IMR-90 (cell line): ENCODE data around the gene FAM20B. TPM values are rescaled to one million over a fixed set of nuclear protein-coding genes. Genes with fewer than 3 reads are reported as not detected.

Experiments
- ATAC-seq: fragments of 200-7000 bp; cut with Tn5 transposase; 2 replicates; pipeline ENCODE4 v1.9.1; 2020; ENCODE audit warnings: low read depth, mild to moderate bottlenecking, moderate library complexity
- BruUV-seq: library from RNA; stranded (reverse); fragments of 400-500 nt; replicated peaks from 2 replicates; lab custom pipeline; 2021; lab: Mats Ljungman, UMichigan
- CTCF ChIA-PET: fragments of 300-600 bp; formaldehyde crosslinking; extraction: SDS; loops from one replicate; lab custom pipeline; 2021; ENCODE audit warnings: antibody characterized with exemption; lab: Yijun Ruan, JAX
- POLR2A ChIA-PET: fragments of 300-600 bp; sonication (Branson Sonifier 250); formaldehyde crosslinking; loops from one replicate; lab custom pipeline; 2022; ENCODE audit warnings: antibody characterized with exemption; ENCODE audit not compliant: unreplicated experiment; lab: Charles Lee
- DNase-seq: peaks from one replicate; pipeline ENCODE4 v3.0.0; 2013
- H2AFZ ChIP-seq: replicated peaks from 2 replicates; pipeline ENCODE3; 2013; ENCODE audit warnings: low read length, mild to moderate bottlenecking; ENCODE audit not compliant: poor library complexity
- H2AK5ac ChIP-seq: 2 replicates; pipeline ENCODE4 v1.6.1; 2013; ENCODE audit warnings: low read depth, low read length, inconsistent platforms
- H2AK9ac ChIP-seq: replicated peaks from 2 replicates; pipeline ENCODE3; 2013; ENCODE audit warnings: mild to moderate bottlenecking, low read depth, low read length, moderate library complexity; ENCODE audit not compliant: poor library complexity
- H2BK120ac ChIP-seq: 2 replicates; pipeline ENCODE4 v1.6.1; 2013; ENCODE audit warnings: low read depth, low read length, inconsistent platforms
- H2BK15ac ChIP-seq: 3 replicates; pipeline ENCODE4 v1.6.1; 2013; ENCODE audit warnings: low read depth, low read length, inconsistent platforms
- H2BK20ac ChIP-seq: 2 replicates; pipeline ENCODE4 v1.6.1; 2013; ENCODE audit warnings: low read depth, mild to moderate bottlenecking, inconsistent platforms, low read length, moderate library complexity
- H2BK5ac ChIP-seq: 2 replicates; pipeline ENCODE4 v1.6.1; 2013; ENCODE audit warnings: mild to moderate bottlenecking, low read depth, low read length, inconsistent platforms; ENCODE audit not compliant: poor library complexity, severe bottlenecking
- H3K14ac ChIP-seq: replicated peaks from 2 replicates; pipeline ENCODE4 v1.6.1; 2013; ENCODE audit warnings: low read depth, low read length, inconsistent platforms
- H3K18ac ChIP-seq: 2 replicates; pipeline ENCODE4 v1.6.1; 2013; ENCODE audit warnings: low read depth, low read length, control low read depth
- H3K23ac ChIP-seq: 2 replicates; pipeline ENCODE4 v1.6.1; 2013; ENCODE audit warnings: low read depth, low read length, inconsistent platforms
- H3K27ac ChIP-seq: 2 replicates; pipeline ENCODE4 v1.5.1; 2013; ENCODE audit warnings: mild to moderate bottlenecking, control low read depth, low read length; ENCODE audit not compliant: insufficient read depth
- H3K27me3 ChIP-seq: 2 replicates; pipeline ENCODE4 v1.6.1; 2013; ENCODE audit warnings: low read length; ENCODE audit not compliant: control insufficient read depth, insufficient read depth
- H3K36me3 ChIP-seq: 2 replicates; pipeline ENCODE4 v1.6.1; 2013; ENCODE audit warnings: low read length, mixed read lengths; ENCODE audit not compliant: control insufficient read depth, insufficient read depth
- H3K4ac ChIP-seq: 2 replicates; pipeline ENCODE4 v1.6.1; 2013; ENCODE audit warnings: low read depth, low read length, inconsistent platforms
- H3K4me1 ChIP-seq: 2 replicates; pipeline ENCODE4 v1.6.1; 2013; ENCODE audit warnings: low read length, mixed read lengths; ENCODE audit not compliant: control insufficient read depth, insufficient read depth
- H3K4me2 ChIP-seq: 2 replicates; pipeline ENCODE4 v1.6.1; 2013; ENCODE audit warnings: low read depth, mild to moderate bottlenecking, control low read depth, low read length, moderate library complexity
- H3K4me3 ChIP-seq: 2 replicates; pipeline ENCODE4 v1.5.1; 2013; ENCODE audit warnings: low read depth, mild to moderate bottlenecking, control low read depth, low read length, moderate library complexity; ENCODE audit not compliant: insufficient read depth
- H3K56ac ChIP-seq: 2 replicates; pipeline ENCODE4 v1.6.1; 2013; ENCODE audit warnings: low read length, inconsistent platforms; ENCODE audit not compliant: insufficient read depth; ENCODE audit errors: extremely low read depth
- H3K79me1 ChIP-seq, 2 experiments: 2 replicates each; pipeline ENCODE4 v1.6.1; 2013; ENCODE audit warnings: low read length in 2 of 2, inconsistent platforms in 1 of 2, low read depth in 1 of 2
- H3K9ac ChIP-seq: 2 replicates; pipeline ENCODE4 v1.6.1; 2013; ENCODE audit warnings: low read depth, low read length, control low read depth
- H3K9me1 ChIP-seq: 2 replicates; pipeline ENCODE4 v1.6.1; 2013; ENCODE audit warnings: low read length, inconsistent platforms; ENCODE audit not compliant: insufficient read depth
- H3K9me3 ChIP-seq: 2 replicates; pipeline ENCODE4 v1.6.1; 2013; ENCODE audit warnings: low read length; ENCODE audit not compliant: control insufficient read depth, insufficient read depth
- H4K20me1 ChIP-seq: 2 replicates; pipeline ENCODE4 v1.6.1; 2013; ENCODE audit warnings: low read length, inconsistent platforms; ENCODE audit not compliant: insufficient read depth
- H4K5ac ChIP-seq: 2 replicates; pipeline ENCODE4 v1.6.1; 2013; ENCODE audit warnings: mild to moderate bottlenecking, low read depth, low read length, control low read depth
- H4K8ac ChIP-seq, 2 experiments: 2 replicates each; pipeline ENCODE4 v1.6.1; 2013; ENCODE audit warnings: low read depth in 2 of 2, low read length in 2 of 2, control low read depth in 1 of 2, inconsistent platforms in 1 of 2
- H4K91ac ChIP-seq: 2 replicates; pipeline ENCODE4 v1.6.1; 2013; ENCODE audit warnings: low read depth, low read length, inconsistent platforms; ENCODE audit not compliant: insufficient read depth
- RFX5 ChIP-seq: IDR thresholded peaks from 2 replicates; pipeline ENCODE4 v1.8.0; 2012; ENCODE audit warnings: low read depth, mild to moderate bottlenecking, low read length, moderate library complexity
- WGBS, 2 experiments: methylation state at CpG; one replicate each; pipeline versions ENCODE4 v1.1.5 to v1.1.7; 2013; ENCODE audit warnings: missing lambda C conversion rate in 2 of 2; ENCODE audit not compliant: insufficient read length in 1 of 2; ENCODE audit errors: extremely low coverage in 2 of 2; 5-methylcytosine and 5-hydroxymethylcytosine counted together
- dilution Hi-C: fragments of 300-500 bp; cut with HindIII; formaldehyde crosslinking; loops from one replicate; pipeline ENCODE4 v1.14.3; 2018; ENCODE audit warnings: low sequenced_read_pairs; ENCODE audit not compliant: unreplicated experiment
- in situ Hi-C: fragments of 300-500 bp; cut with MboI; formaldehyde crosslinking; loops from 3 replicates; pipeline ENCODE4 v1.14.3; 2019; ENCODE audit warnings: low sequenced_read_pairs, inconsistent platforms, mixed read lengths
- intact Hi-C: fragments of 100-400 bp; cut with micrococcal nuclease; formaldehyde crosslinking; loops from 2 replicates; pipeline ENCODE4 v1.10.0; 2022
- polyA plus RNA-seq, 3 experiments: library from polyadenylated mRNA; depleted of rRNA; stranded (reverse); fragments of >200 nt; gene quantifications; 2 replicates each; pipeline ENCODE4 v1.2.3, GENCODE V29; 2012; ENCODE audit warnings: low replicate concordance in 1 of 3
- total RNA-seq: library from RNA; depleted of rRNA; stranded (reverse); fragments of >200 nt; gene quantifications from 2 replicates; pipeline ENCODE4 v1.2.3, GENCODE V29; 2012

Gene FAM20B
- total and polyA plus RNA-seq, 2 of the 4 experiments (the other 2 are of a cell fraction), result 17.1 to 38.4 TPM

DNA sequence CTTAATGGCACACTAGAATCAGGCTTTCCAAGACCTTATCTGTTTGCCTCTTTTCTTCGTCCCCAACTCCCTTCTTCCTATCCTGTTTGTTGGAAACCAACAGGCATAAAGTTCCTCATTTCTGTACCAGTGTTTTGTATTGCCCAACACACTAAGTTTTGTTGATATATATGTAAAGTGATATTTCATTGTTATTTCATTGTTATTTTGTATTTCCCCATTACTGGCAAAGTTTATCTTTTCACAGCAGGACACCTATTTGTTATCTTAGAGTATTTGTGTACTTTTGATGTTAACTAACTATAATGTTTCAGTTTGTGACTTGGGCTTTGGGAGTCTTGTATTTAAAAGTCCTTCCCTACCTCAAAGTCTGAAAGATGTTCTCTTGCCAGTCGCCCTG lies 27.1 kb downstream of the FAM20B start:
- BruUV-seq, result no TSS peak
- H2AFZ ChIP-seq, result no peak overlapping the region
- H2AK9ac ChIP-seq, result no peak overlapping the region
- no peaks in the 10 kb centered on the region; the same call in 1 of the 2 replicates for H3K36me3 ChIP-seq
- no peak overlapping the region; the same call in 1 of the 2 replicates for H3K4ac ChIP-seq
- dilution Hi-C loops (no loop called here), intact Hi-C loops (no loop called here), in situ Hi-C loops (no loop called here)
- no peak overlapping the region for H3K56ac ChIP-seq
- H3K4me3 ChIP-seq, result no peak overlapping the region
- no peak overlapping the region for H2BK15ac ChIP-seq
- no peaks in the 10 kb centered on the region; the same call in 1 of the 2 replicates for H3K4me1 ChIP-seq
- H4K20me1 ChIP-seq, result no peaks in the 10 kb centered on the region
- ATAC-seq (no peak), DNase-seq (no peak)
- CTCF ChIA-PET, result no interaction called here
- H3K4me2 ChIP-seq, result no peak overlapping the region
- no peak overlapping the region for H3K14ac ChIP-seq
- no peak overlapping the region for H2BK5ac ChIP-seq
- no peak overlapping the region for H2BK120ac ChIP-seq
- no peak overlapping the region for H3K18ac ChIP-seq
- no peak overlapping the region for H3K27ac ChIP-seq
- peak overlapping the region; percentile 50; the same call in 1 of the 2 replicates for H3K23ac ChIP-seq
- H2AK5ac ChIP-seq, result no peak overlapping the region
- no peak overlapping the region for H2BK20ac ChIP-seq
- H3K27me3 ChIP-seq, result no peaks in the 10 kb centered on the region
- H3K79me1 ChIP-seq, result peaks cover 6 to 12% of the 10 kb centered on the region in 2 experiments; a peak in 3 of 4 replicates
- no peak overlapping the region for H4K91ac ChIP-seq
- no peak overlapping the region for H4K8ac ChIP-seq
- H4K5ac ChIP-seq, result no peak overlapping the region
- H3K9me1 ChIP-seq, result peaks cover 6% of the 10 kb centered on the region; the same call in 1 of the 2 replicates
- WGBS, 2 experiments, result no CpG with 5 or more reads among the region's 2 CpGs
- no peaks in the 10 kb centered on the region for H3K9me3 ChIP-seq
- POLR2A ChIA-PET, result no interaction called here
- TF ChIP-seq RFX5, result no peak
- H3K9ac ChIP-seq, result no peak overlapping the region
